Measurements from ENCODE around the gene CC2D2A. TPM values are rescaled to one million over a fixed set of nuclear protein-coding genes. Genes with fewer than 3 reads are reported as not detected.

The CC2D2A gene
- total and polyA plus RNA-seq, 5 experiments from 2014 or later: not detected

DNA sequence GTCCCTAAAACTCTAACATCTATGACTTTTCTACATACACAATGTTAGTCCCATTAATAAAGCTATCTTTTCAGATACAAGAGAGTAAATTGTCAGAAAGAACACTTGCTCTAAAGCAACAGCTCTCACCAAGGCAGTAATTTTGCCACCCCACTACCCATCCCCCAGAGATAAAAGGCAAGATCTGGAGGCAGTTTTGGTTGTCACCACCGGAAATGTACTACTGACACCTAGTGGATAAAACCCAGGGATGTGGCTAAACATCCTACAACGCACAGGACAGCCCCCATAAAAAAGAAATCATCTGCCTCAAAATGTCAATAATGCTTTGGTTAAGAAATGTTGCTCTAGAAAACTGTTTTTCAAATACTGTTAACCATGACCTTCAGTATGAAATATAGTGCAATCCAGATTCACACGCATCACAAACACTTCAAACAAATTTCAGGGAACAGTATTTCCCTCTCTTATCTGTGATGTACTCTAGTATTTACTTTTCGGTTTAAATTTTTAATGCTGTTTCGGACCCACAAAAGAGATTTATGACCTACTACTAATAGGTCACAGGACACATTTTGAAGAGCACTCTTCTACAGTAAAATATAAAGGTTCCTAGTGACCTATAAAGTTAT is 180.3 kb downstream of the CC2D2A start:
- Mint-ChIP-seq H3K4me1 (peaks cover 25 to 80% (median 66%) of the 10 kb centered on the region in 4 donors), H3K36me3 (no peaks in the 10 kb centered on the region), H3K27ac (peak overlapping the region in 6 of 10 donors; percentile 31 to 73 (median 54)), H3K4me3 (peak overlapping the region in 9 of 10 donors; percentile 35 to 70 (median 58)), H3K9me3 (no peaks in the 10 kb centered on the region), H3K27me3 (no peaks in the 10 kb centered on the region)
- DNase-seq: peak; percentile 14 to 85 (median 72)
- ATAC-seq: peak; percentile 71 to 77
- POLR2A ChIA-PET: no interaction called here

Other genes starting within 250 kb of the CC2D2A start
- gene C1QTNF7, start 41.8 kb upstream of the CC2D2A start, total RNA-seq: not detected
- gene C1QTNF7, start 41.8 kb upstream of the CC2D2A start, polyA plus RNA-seq: under 1 TPM in 1 of 3 donors, not detected in 2; 0.07 TPM
- 10 to 100 TPM; 65.7 to 73.0 TPM for gene FBXL5, start 185.5 kb downstream of the CC2D2A start, total RNA-seq
- 100 to 1,000 TPM in 2 of 3 donors, 10 to 100 TPM in 1; 96.1 to 113 (median 101) TPM for gene FBXL5, start 185.5 kb downstream of the CC2D2A start, polyA plus RNA-seq
- 10 to 100 TPM; 31.0 to 38.5 TPM for gene FAM200B, start 211.9 kb downstream of the CC2D2A start, total RNA-seq
- 10 to 100 TPM; 80.6 to 92.0 (median 81.3) TPM for gene FAM200B, start 211.9 kb downstream of the CC2D2A start, polyA plus RNA-seq
- under 1 TPM; 0.42 to 0.49 TPM for gene BST1, start 233.2 kb downstream of the CC2D2A start, total RNA-seq
- gene BST1, start 233.2 kb downstream of the CC2D2A start, polyA plus RNA-seq: under 1 TPM; 0.23 to 0.49 (median 0.35) TPM